T-helper 17 cell (primary cell): Measurements from ENCODE around the gene WIPF2. TPM values are rescaled to one million over a fixed set of nuclear protein-coding genes. Genes with fewer than 3 reads are reported as not detected.

ENCODE experiments used
- ATAC-seq: fragments of 150-1000 bp; cut with Tn5 transposase; 2 replicates; pipeline ENCODE4 v1.10.0; 2021; ENCODE audit warnings: mild to moderate bottlenecking, moderate library complexity
- DNase-seq, 3 donors: peaks; one replicate each; pipeline versions ENCODE4 v3.0.0 to v3.0.0-alpha.2; 2020 to 2021
- H3K9me3 ChIP-seq: one replicate; pipeline ENCODE4 v1.7.0; 2013; ENCODE audit warnings: low read length, mild to moderate bottlenecking; ENCODE audit not compliant: control insufficient read depth, poor library complexity, severe bottlenecking
- H3K27ac Mint-ChIP-seq: one replicate; pipeline ENCODE4 v1.8.0; 2022; ENCODE audit warnings: mild to moderate bottlenecking, moderate library complexity, mixed read lengths
- H3K27me3 Mint-ChIP-seq: one replicate; pipeline ENCODE4 v1.8.0; 2022; ENCODE audit warnings: mixed read lengths
- H3K36me3 Mint-ChIP-seq: one replicate; pipeline ENCODE4 v1.8.0; 2022; ENCODE audit warnings: low read depth, mixed read lengths
- H3K4me1 Mint-ChIP-seq: one replicate; pipeline ENCODE4 v1.8.0; 2022; ENCODE audit warnings: mild to moderate bottlenecking, mixed read lengths
- H3K4me3 Mint-ChIP-seq: one replicate; pipeline ENCODE4 v1.8.0; 2022; ENCODE audit warnings: mild to moderate bottlenecking, moderate library complexity, mixed read lengths
- total RNA-seq, 4 donors: library from RNA in 2 of 4; stranded (reverse) in 2 of 4; gene quantifications; one replicate each; pipeline ENCODE4 v1.2.3 and lab custom pipeline; 2022 to 2026

WIPF2 gene
- total RNA-seq, 2 donors from 2014 or later: 26.4 to 33.1 TPM

GRCh38 chr17:40327244-40327729 lies 108.2 kb downstream of the WIPF2 start:
- peak overlapping the region; percentile 99 for H3K27ac Mint-ChIP-seq
- H3K4me1 Mint-ChIP-seq: peaks cover 75% of the 10 kb centered on the region
- H3K9me3 ChIP-seq: no peaks in the 10 kb centered on the region
- peak overlapping the region; percentile 96 for H3K4me3 Mint-ChIP-seq
- DNase-seq: no peak
- H3K27me3 Mint-ChIP-seq: no peaks in the 10 kb centered on the region
- H3K36me3 Mint-ChIP-seq: peaks cover 6% of the 10 kb centered on the region
- no peak for ATAC-seq

- Mint-ChIP-seq H3K27me3 (no peaks in the 10 kb centered on the region), H3K27ac (peak overlapping the region; percentile 99), H3K36me3 (peaks cover 8% of the 10 kb centered on the region), H3K4me1 (peaks cover 76% of the 10 kb centered on the region), H3K4me3 (peak overlapping the region; percentile 96)
- no peak for ATAC-seq
- H3K9me3 ChIP-seq: no peaks in the 10 kb centered on the region
- no peak for DNase-seq
These were observed 108.8 kb downstream of the WIPF2 start for GRCh38 chr17:40327735-40328385.

GRCh38 chr17:40328386-40328766 lies 109.3 kb downstream of the WIPF2 start:
- Mint-ChIP-seq H3K27me3 (no peaks in the 10 kb centered on the region), H3K36me3 (peaks cover 8% of the 10 kb centered on the region)

GRCh38 chr17:40329839-40330794 lies 111.0 kb downstream of the WIPF2 start:
- ATAC-seq: no peak
- H3K27ac Mint-ChIP-seq: peak overlapping the region; percentile 99
- H3K27me3 Mint-ChIP-seq: no peaks in the 10 kb centered on the region
- peaks cover 74% of the 10 kb centered on the region for H3K4me1 Mint-ChIP-seq
- H3K36me3 Mint-ChIP-seq: peaks cover 8% of the 10 kb centered on the region
- no peaks in the 10 kb centered on the region for H3K9me3 ChIP-seq
- H3K4me3 Mint-ChIP-seq: peak overlapping the region; percentile 89
- DNase-seq: no peak

More at GRCh38 chr17:40328386-40328766, 109.3 kb downstream of the WIPF2 start:
- peak overlapping the region; percentile 86 for H3K4me3 Mint-ChIP-seq
- H3K27ac Mint-ChIP-seq: peak overlapping the region; percentile 99
- peaks cover 74% of the 10 kb centered on the region for H3K4me1 Mint-ChIP-seq
- H3K9me3 ChIP-seq: no peaks in the 10 kb centered on the region
- DNase-seq (no peak), ATAC-seq (no peak)

GRCh38 chr17:40330850-40331470 lies 111.9 kb downstream of the WIPF2 start:
- Mint-ChIP-seq H3K4me1 (peaks cover 67% of the 10 kb centered on the region), H3K27ac (peak overlapping the region; percentile 99), H3K36me3 (peaks cover 8% of the 10 kb centered on the region), H3K4me3 (peak overlapping the region; percentile 89), H3K27me3 (no peaks in the 10 kb centered on the region)
- no peak for DNase-seq
- no peaks in the 10 kb centered on the region for H3K9me3 ChIP-seq
- ATAC-seq: no peak

GRCh38 chr17:40331743-40332641 lies 112.9 kb downstream of the WIPF2 start:
- Mint-ChIP-seq H3K4me3 (peak overlapping the region; percentile 72), H3K27me3 (no peaks in the 10 kb centered on the region), H3K36me3 (peaks cover 8% of the 10 kb centered on the region), H3K4me1 (peaks cover 64% of the 10 kb centered on the region), H3K27ac (peak overlapping the region; percentile 99)
- no peaks in the 10 kb centered on the region for H3K9me3 ChIP-seq
- ATAC-seq (no peak), DNase-seq (no peak)

Other genes with a start within 250 kb of the WIPF2 start
- gene PSMD3, start 238.5 kb upstream of the WIPF2 start, total RNA-seq: 10 to 100 TPM; 51.8 to 63.9 TPM
- gene CSF3, start 203.9 kb upstream of the WIPF2 start, total RNA-seq: not detected
- 10 to 100 TPM; 73.7 to 77.5 TPM for gene MED24, start 164.9 kb upstream of the WIPF2 start, total RNA-seq
- 10 to 100 TPM; 29.8 to 32.2 TPM for gene THRA, start 156.3 kb upstream of the WIPF2 start, total RNA-seq
- 100 to 1,000 TPM; 102 to 145 TPM for gene NR1D1, start 118.7 kb upstream of the WIPF2 start, total RNA-seq
- 100 to 1,000 TPM; 101 to 106 TPM for gene MSL1, start 97.3 kb upstream of the WIPF2 start, total RNA-seq
- gene CASC3, start 78.8 kb upstream of the WIPF2 start, total RNA-seq: 100 to 1,000 TPM; 168 to 176 TPM
- 10 to 100 TPM in 1 of 2 donors, 1 to 10 TPM in 1; 6.9 to 10.5 TPM for gene RAPGEFL1, start 41.8 kb upstream of the WIPF2 start, total RNA-seq
- gene CDC6, start 68.6 kb downstream of the WIPF2 start, total RNA-seq: 1 to 10 TPM; 1.2 to 2.7 TPM
- 100 to 1,000 TPM in 1 of 2 donors, 10 to 100 TPM in 1; 97.0 to 106 TPM for gene RARA, start 89.9 kb downstream of the WIPF2 start, total RNA-seq
- gene GJD3, start 145.4 kb downstream of the WIPF2 start, total RNA-seq: not detected
- 1 to 10 TPM; 4.1 to 6.4 TPM for gene TOP2A, start 198.6 kb downstream of the WIPF2 start, total RNA-seq
- gene IGFBP4, start 224.1 kb downstream of the WIPF2 start, total RNA-seq: 1 to 10 TPM; 5.7 to 7.0 TPM